MG63 (cell line): ENCODE results near the gene ZNF330. TPM values are rescaled to one million over a fixed set of nuclear protein-coding genes. Genes with fewer than 3 reads are reported as not detected.
A peak's percentile ranks its signal among the peaks of the same experiment; 100 is the strongest.
"Not testable (repeated sequence)": the region's sequence is repeated elsewhere in the genome, so short reads cannot be mapped to it uniquely, and the experiment has no call there.

Experiments
- DNase-seq: peaks from one replicate; pipeline ENCODE4 v3.0.0-alpha.2; 2020
- H3K27me3 ChIP-seq: fragments of 250-450 bp; sonication (Bioruptor Pico); 2 replicates; pipeline ENCODE4 v1.5.1; 2020; ENCODE audit warnings: mild to moderate bottlenecking, moderate library complexity
- H3K36me3 ChIP-seq: fragments of 250-450 bp; sonication (Bioruptor Pico); 2 replicates; pipeline ENCODE4 v1.5.1; 2020; ENCODE audit warnings: mild to moderate bottlenecking, moderate library complexity
- H3K4me3 ChIP-seq: fragments of 250-450 bp; sonication (Bioruptor Pico); 2 replicates; pipeline ENCODE4 v1.5.1; 2020; ENCODE audit warnings: mild to moderate bottlenecking, moderate library complexity
- H3K9me3 ChIP-seq: fragments of 250-450 bp; sonication (Bioruptor Pico); 2 replicates; pipeline ENCODE4 v1.5.1; 2020; ENCODE audit warnings: mild to moderate bottlenecking, moderate library complexity
- total RNA-seq: library from RNA; depleted of rRNA; stranded (reverse); fragments of >200 nt; shearing (Covaris generic); gene quantifications from 2 replicates; pipeline ENCODE4 v1.2.3, GENCODE V29; 2014; ENCODE audit warnings: low replicate concordance

The ZNF330 gene
- total RNA-seq, 1 experiment from 2014 or later, result 18.5 TPM

- Histone ChIP-seq H3K9me3 (no peaks in the 10 kb centered on the region), H3K27me3 (no peaks in the 10 kb centered on the region), H3K36me3 (peaks cover 23% of the 10 kb centered on the region), H3K4me3 (peak overlapping the region; percentile 96)
- no peak for DNase-seq
These were observed 424 bp upstream of the ZNF330 start for GRCh38 chr4:141220271-141220670.

- no peak for DNase-seq
These were observed 2.7 kb downstream of the ZNF330 start for GRCh38 chr4:141223418-141223817.

GRCh38 chr4:141227280-141227679, 6.6 kb downstream of the ZNF330 start:
- peaks cover 61% of the 10 kb centered on the region for H3K36me3 ChIP-seq
- DNase-seq, H3K9me3 ChIP-seq: not testable (repeated sequence)

More at GRCh38 chr4:141223418-141223817, 2.7 kb downstream of the ZNF330 start:
- Histone ChIP-seq H3K4me3 (no peak overlapping the region), H3K27me3 (no peaks in the 10 kb centered on the region), H3K9me3 (no peaks in the 10 kb centered on the region), H3K36me3 (peaks cover 37% of the 10 kb centered on the region)

GRCh38 chr4:141229408-141230101, 8.9 kb downstream of the ZNF330 start:
- Histone ChIP-seq H3K27me3 (no peaks in the 10 kb centered on the region), H3K4me3 (no peak overlapping the region), H3K9me3 (no peaks in the 10 kb centered on the region), H3K36me3 (peaks cover 62% of the 10 kb centered on the region)
- DNase-seq, result no peak

More at GRCh38 chr4:141227280-141227679, 6.6 kb downstream of the ZNF330 start:
- H3K27me3 ChIP-seq, H3K4me3 ChIP-seq: not testable (repeated sequence)

- peaks cover 43% of the 10 kb centered on the region for H3K36me3 ChIP-seq
- no peak overlapping the region for H3K4me3 ChIP-seq
- H3K27me3 ChIP-seq, result no peaks in the 10 kb centered on the region
- DNase-seq, result no peak
- H3K9me3 ChIP-seq, result no peaks in the 10 kb centered on the region
These were observed 13.0 kb downstream of the ZNF330 start for GRCh38 chr4:141233673-141234072.

GRCh38 chr4:141238186-141238585, 17.5 kb downstream of the ZNF330 start:
- peaks cover 15% of the 10 kb centered on the region for H3K36me3 ChIP-seq
- H3K27me3 ChIP-seq, result no peaks in the 10 kb centered on the region
- DNase-seq, result no peak

GRCh38 chr4:141240259-141240658, 19.6 kb downstream of the ZNF330 start:
- H3K27me3 ChIP-seq, result no peaks in the 10 kb centered on the region
- no peaks in the 10 kb centered on the region for H3K9me3 ChIP-seq
- H3K4me3 ChIP-seq, result no peak overlapping the region
- DNase-seq, result no peak
- H3K36me3 ChIP-seq, result no peaks in the 10 kb centered on the region

More at GRCh38 chr4:141238186-141238585, 17.5 kb downstream of the ZNF330 start:
- Histone ChIP-seq H3K4me3 (no peak overlapping the region), H3K9me3 (no peaks in the 10 kb centered on the region)

- H3K4me3 ChIP-seq, result no peak overlapping the region
- no peaks in the 10 kb centered on the region for H3K36me3 ChIP-seq
- H3K9me3 ChIP-seq, result no peaks in the 10 kb centered on the region
- no peaks in the 10 kb centered on the region for H3K27me3 ChIP-seq
- DNase-seq, result no peak
These were observed 20.0 kb downstream of the ZNF330 start for GRCh38 chr4:141240671-141241070.

- H3K27me3 ChIP-seq, result no peaks in the 10 kb centered on the region
- H3K9me3 ChIP-seq, result no peaks in the 10 kb centered on the region
- H3K4me3 ChIP-seq, result no peak overlapping the region
- DNase-seq, result no peak
- H3K36me3 ChIP-seq, result no peaks in the 10 kb centered on the region
These were observed 21.3 kb downstream of the ZNF330 start for GRCh38 chr4:141241986-141242385.

GRCh38 chr4:141244419-141244818, 23.7 kb downstream of the ZNF330 start:
- no peak for DNase-seq
- H3K27me3 ChIP-seq, result no peaks in the 10 kb centered on the region
- H3K4me3 ChIP-seq, result no peak overlapping the region
- H3K9me3 ChIP-seq, result no peaks in the 10 kb centered on the region
- H3K36me3 ChIP-seq, result no peaks in the 10 kb centered on the region

GRCh38 chr4:141246243-141246642, 25.5 kb downstream of the ZNF330 start:
- Histone ChIP-seq H3K27me3 (no peaks in the 10 kb centered on the region), H3K4me3 (no peak overlapping the region), H3K9me3 (no peaks in the 10 kb centered on the region), H3K36me3 (no peaks in the 10 kb centered on the region)
- DNase-seq, result no peak

GRCh38 chr4:141246683-141247429, 26.2 kb downstream of the ZNF330 start:
- no peaks in the 10 kb centered on the region for H3K27me3 ChIP-seq
- H3K9me3 ChIP-seq, result no peaks in the 10 kb centered on the region
- H3K36me3 ChIP-seq, result no peaks in the 10 kb centered on the region
- DNase-seq, result no peak
- no peak overlapping the region for H3K4me3 ChIP-seq

- H3K27me3 ChIP-seq, result no peaks in the 10 kb centered on the region
- no peak for DNase-seq
These were observed 26.7 kb downstream of the ZNF330 start for GRCh38 chr4:141247430-141247780.

GRCh38 chr4:141248029-141248428, 27.3 kb downstream of the ZNF330 start:
- Histone ChIP-seq H3K9me3 (no peaks in the 10 kb centered on the region), H3K36me3 (no peaks in the 10 kb centered on the region), H3K4me3 (no peak overlapping the region), H3K27me3 (no peaks in the 10 kb centered on the region)
- peak; percentile 25 for DNase-seq

More at GRCh38 chr4:141247430-141247780, 26.7 kb downstream of the ZNF330 start:
- no peaks in the 10 kb centered on the region for H3K9me3 ChIP-seq
- H3K36me3 ChIP-seq, result no peaks in the 10 kb centered on the region
- H3K4me3 ChIP-seq, result no peak overlapping the region

- Histone ChIP-seq H3K27me3 (no peaks in the 10 kb centered on the region), H3K9me3 (no peaks in the 10 kb centered on the region), H3K4me3 (no peak overlapping the region), H3K36me3 (no peaks in the 10 kb centered on the region)
- DNase-seq, result no peak
These were observed 27.8 kb downstream of the ZNF330 start for GRCh38 chr4:141248486-141248885.

- Histone ChIP-seq H3K9me3 (no peaks in the 10 kb centered on the region), H3K4me3 (no peak overlapping the region), H3K27me3 (no peaks in the 10 kb centered on the region), H3K36me3 (no peaks in the 10 kb centered on the region)
- DNase-seq, result no peak
These were observed 33.6 kb downstream of the ZNF330 start for GRCh38 chr4:141254326-141254725.

GRCh38 chr4:141255016-141255415, 34.3 kb downstream of the ZNF330 start:
- DNase-seq, result no peak
- H3K27me3 ChIP-seq, result no peaks in the 10 kb centered on the region
- no peaks in the 10 kb centered on the region for H3K9me3 ChIP-seq
- H3K4me3 ChIP-seq, result no peak overlapping the region
- H3K36me3 ChIP-seq, result no peaks in the 10 kb centered on the region

GRCh38 chr4:141258558-141258957, 37.9 kb downstream of the ZNF330 start:
- Histone ChIP-seq H3K9me3 (no peaks in the 10 kb centered on the region), H3K36me3 (no peaks in the 10 kb centered on the region), H3K4me3 (no peak overlapping the region), H3K27me3 (no peaks in the 10 kb centered on the region)
- no peak for DNase-seq
